Neural cell (in vitro differentiated cells): ENCODE results near the gene ERBB4. TPM values are rescaled to one million over a fixed set of nuclear protein-coding genes. Genes with fewer than 3 reads are reported as not detected.

ENCODE experiments used
- H2AFZ ChIP-seq: fragments of 200-600, 300-800 bp; sonication (generic), shearing (Covaris generic); 2 replicates; pipeline ENCODE4 v1.6.0; 2014; ENCODE audit warnings: low read depth, mild to moderate bottlenecking, antibody characterized with exemption, low read length, moderate library complexity
- H3F3A ChIP-seq: fragments of 200-600 bp; shearing (Covaris generic); 2 replicates; pipeline ENCODE4 v1.6.1; 2016; ENCODE audit warnings: mild to moderate bottlenecking, moderate library complexity, mixed read lengths, antibody characterized with exemption, low read length; ENCODE audit not compliant: insufficient read depth, poor library complexity, severe bottlenecking
- H3K27ac ChIP-seq: fragments of 200-600, 300-800 bp; sonication (generic), shearing (Covaris generic); 2 replicates; pipeline ENCODE4 v1.5.1; 2014; ENCODE audit warnings: mild to moderate bottlenecking, low read length, moderate library complexity
- H3K27me3 ChIP-seq: fragments of 300-800, 200-600 bp; sonication (generic), shearing (Covaris generic); 2 replicates; pipeline ENCODE4 v1.6.0; 2014; ENCODE audit warnings: mild to moderate bottlenecking, low read depth, low read length, moderate library complexity; ENCODE audit not compliant: insufficient read depth
- H3K36me3 ChIP-seq: fragments of 300-800, 200-600 bp; sonication (generic), shearing (Covaris generic); 2 replicates; pipeline ENCODE4 v1.5.1; 2014; ENCODE audit warnings: mild to moderate bottlenecking, antibody characterized with exemption, low read length, moderate library complexity; ENCODE audit not compliant: insufficient read depth
- H3K4me2 ChIP-seq: fragments of 300-800, 200-600 bp; sonication (generic), shearing (Covaris generic); 2 replicates; pipeline ENCODE4 v1.6.0; 2014; ENCODE audit warnings: mild to moderate bottlenecking, low read length
- H3K4me3 ChIP-seq: fragments of 300-800, 200-600 bp; sonication (generic), shearing (Covaris generic); 2 replicates; pipeline ENCODE4 v1.5.1; 2014; ENCODE audit warnings: mild to moderate bottlenecking, low read length, moderate library complexity
- H3K79me2 ChIP-seq: fragments of 200-600 bp; shearing (Covaris generic); replicated peaks from 2 replicates; pipeline ENCODE4 v1.6.0; 2014; ENCODE audit warnings: mild to moderate bottlenecking, low read length, moderate library complexity; ENCODE audit not compliant: insufficient read depth
- H3K9ac ChIP-seq: fragments of 300-800, 200-600 bp; sonication (generic), shearing (Covaris generic); 2 replicates; pipeline ENCODE4 v1.6.1; 2016; ENCODE audit warnings: mild to moderate bottlenecking, low read length, mixed read lengths
- H3K9me2 ChIP-seq: fragments of 200-600 bp; shearing (Covaris generic); 2 replicates; pipeline ENCODE4 v1.6.1; 2016; ENCODE audit warnings: mild to moderate bottlenecking, low read length, mixed read lengths; ENCODE audit not compliant: insufficient read depth
- H3K9me3 ChIP-seq: fragments of 200-600, 300-800 bp; sonication (generic), shearing (Covaris generic); 2 replicates; pipeline ENCODE4 v1.6.1; 2016; ENCODE audit warnings: mild to moderate bottlenecking, mixed run types, low read length, moderate library complexity, mixed read lengths
- H4K20me1 ChIP-seq: fragments of 200-600 bp; shearing (Covaris generic); 2 replicates; pipeline ENCODE4 v1.6.1; 2016; ENCODE audit warnings: mild to moderate bottlenecking, mixed run types; ENCODE audit not compliant: insufficient read depth
- CTCF ChIP-seq: fragments of 450-650 bp; IDR thresholded peaks from 2 replicates; pipeline ENCODE4 v1.5.1; 2014; ENCODE audit warnings: antibody characterized with exemption, mild to moderate bottlenecking, moderate library complexity; ENCODE audit not compliant: poor library complexity, severe bottlenecking
- EP300 ChIP-seq: fragments of 450-650 bp; conservative IDR thresholded peaks from 2 replicates; pipeline ENCODE4 v1.6.1; 2014; ENCODE audit warnings: antibody characterized with exemption, mild to moderate bottlenecking, moderate library complexity; ENCODE audit not compliant: poor library complexity, severe bottlenecking
- EZH2 ChIP-seq: fragments of 200-600, 300-800 bp; shearing (Covaris generic), sonication (generic); IDR thresholded peaks from 2 replicates; pipeline ENCODE4 v1.6.1; 2014; ENCODE audit warnings: antibody characterized with exemption, low read length, borderline replicate concordance, mild to moderate bottlenecking; ENCODE audit not compliant: insufficient read depth, poor library complexity, severe bottlenecking
- MXI1 ChIP-seq: fragments of 450-650 bp; conservative IDR thresholded peaks from 2 replicates; pipeline ENCODE4 v1.6.1; 2014; ENCODE audit warnings: antibody characterized with exemption, mild to moderate bottlenecking; ENCODE audit not compliant: poor library complexity, severe bottlenecking
- POLR2AphosphoS5 ChIP-seq: IDR thresholded peaks from 2 replicates; pipeline ENCODE4 v1.6.1; 2012
- REST ChIP-seq: IDR thresholded peaks from 2 replicates; pipeline ENCODE4 v1.6.1; 2012; ENCODE audit warnings: borderline replicate concordance
- SMC3 ChIP-seq: fragments of 450-650 bp; conservative IDR thresholded peaks from 2 replicates; pipeline ENCODE4 v1.6.1; 2014; ENCODE audit warnings: antibody characterized with exemption, mild to moderate bottlenecking, moderate library complexity; ENCODE audit not compliant: poor library complexity
- TAF1 ChIP-seq: IDR thresholded peaks from 2 replicates; pipeline ENCODE4 v1.6.1; 2012; ENCODE audit warnings: low read depth
- polyA plus RNA-seq: library from polyadenylated mRNA; depleted of rRNA; stranded (reverse); fragments of >200 nt; gene quantifications from 2 replicates; pipeline ENCODE4 v1.2.3, GENCODE V29; 2014

Gene ERBB4
- polyA plus RNA-seq, 1 donor from 2014 or later = 0.69 TPM

GRCh38 chr2:212441821-212442220 lies 96.8 kb downstream of the ERBB4 start:
- no peak overlapping the region for H2AFZ ChIP-seq
- H3K9me2 ChIP-seq = no peaks in the 10 kb centered on the region
- H4K20me1 ChIP-seq = no peaks in the 10 kb centered on the region
- H3K4me2 ChIP-seq = no peak overlapping the region
- H3K27ac ChIP-seq = no peak overlapping the region
- no peak overlapping the region for H3K4me3 ChIP-seq
- no peaks in the 10 kb centered on the region for H3K9me3 ChIP-seq
- H3F3A ChIP-seq = no peaks in the 10 kb centered on the region
- no peaks in the 10 kb centered on the region for H3K36me3 ChIP-seq
- no peaks in the 10 kb centered on the region for H3K79me2 ChIP-seq
- H3K9ac ChIP-seq = no peak overlapping the region
- TF ChIP-seq EP300 = no peak
- no peak for TF ChIP-seq TAF1
- TF ChIP-seq REST = no peak
- no peak for TF ChIP-seq EZH2
- TF ChIP-seq MXI1 = no peak
- no peak for TF ChIP-seq CTCF
- TF ChIP-seq POLR2AphosphoS5 = no peak
- no peak for TF ChIP-seq SMC3
- H3K27me3 ChIP-seq = no peaks in the 10 kb centered on the region

GRCh38 chr2:212441141-212441540 lies 97.5 kb downstream of the ERBB4 start:
- Histone ChIP-seq H3F3A (no peaks in the 10 kb centered on the region), H3K9me3 (no peaks in the 10 kb centered on the region), H3K4me3 (no peak overlapping the region), H3K27ac (no peak overlapping the region), H3K27me3 (no peaks in the 10 kb centered on the region), H3K4me2 (no peak overlapping the region), H3K79me2 (no peaks in the 10 kb centered on the region), H4K20me1 (no peaks in the 10 kb centered on the region), H3K36me3 (no peaks in the 10 kb centered on the region), H3K9ac (no peak overlapping the region), H2AFZ (no peak overlapping the region), H3K9me2 (no peaks in the 10 kb centered on the region)
- no peak for TF ChIP-seq MXI1
